Measurements from ENCODE around the gene CDH11. TPM values are rescaled to one million over a fixed set of nuclear protein-coding genes. Genes with fewer than 3 reads are reported as not detected.

CDH11 gene
- total and polyA plus RNA-seq, 2 donors (not counting 1 experiment from before 2014, with no cell fraction given): not detected

DNA sequence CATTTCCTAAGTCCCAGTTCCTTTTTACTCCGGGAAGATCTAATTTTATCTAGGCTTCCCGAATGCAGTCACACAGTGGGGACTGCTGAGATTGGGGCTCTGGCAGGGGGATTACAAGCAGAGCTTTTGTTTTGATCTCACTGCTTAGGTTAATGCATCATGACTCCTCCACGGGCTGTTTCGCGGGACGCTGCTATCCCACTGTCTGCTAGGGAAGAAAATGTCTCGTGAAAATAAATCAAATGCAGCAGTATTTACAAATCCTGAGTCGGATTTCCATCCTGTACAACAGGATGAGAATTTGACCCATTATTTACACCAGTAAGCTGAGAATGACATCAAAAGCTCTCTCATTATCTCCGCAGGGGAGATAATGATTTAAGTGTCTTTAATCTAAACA, 83.8 kb downstream of the CDH11 start:
- Histone ChIP-seq H3K4me2 (replicated peaks; ENCODE audit: low read depth, low read length, poor library complexity, severe bottlenecking) (no peak overlapping the region), H3K4me3 (ENCODE audit: control extremely low read depth in 1 of 5, extremely low read depth in 1 of 5, insufficient read depth in 1 of 5, low read depth in 2 of 5, low read length in 4 of 5) (no peak overlapping the region), H2AFZ (ENCODE audit: insufficient read depth, low read depth, low read length, poor library complexity, severe bottlenecking) (no peak overlapping the region), H3K9ac (ENCODE audit: low read length) (no peak overlapping the region), H3K79me2 (ENCODE audit: control insufficient read depth, insufficient read depth, low read length) (no peaks in the 10 kb centered on the region), H3K4me1 (ENCODE audit: control insufficient read depth in 2 of 2, insufficient read depth in 2 of 2, low read length in 2 of 2) (no peaks in the 10 kb centered on the region), H3K36me3 (replicated peaks in 1 of 2; ENCODE audit: control extremely low read depth in 1 of 2, control insufficient read depth in 1 of 2, extremely low read depth in 1 of 2, insufficient read depth in 2 of 2, low read length in 1 of 2) (no peaks in the 10 kb centered on the region), H3K27me3 (replicated peaks in 1 of 4; ENCODE audit: control extremely low read depth in 1 of 4, control insufficient read depth in 3 of 4, insufficient read depth in 4 of 4, low read length in 3 of 4) (no peaks in the 10 kb centered on the region), H3K9me3 (ENCODE audit: control extremely low read depth in 1 of 3, control insufficient read depth in 2 of 3, insufficient read depth in 1 of 3, low read length in 2 of 3) (peaks cover 0 to 8% (median 0%) of the 10 kb centered on the region in 3 donors), H4K20me1 (ENCODE audit: control insufficient read depth, insufficient read depth, low read length, poor library complexity, severe bottlenecking) (no peaks in the 10 kb centered on the region), H3K27ac (ENCODE audit: low read length in 2 of 2) (no peak overlapping the region)
- WGBS (ENCODE audit: insufficient coverage): no CpG with 5 or more reads among the region's 9 CpGs
- H3K4me3 Mint-ChIP-seq: no peak overlapping the region
- CTCF ChIA-PET: no interaction called here
- no peak for DNase-seq
- no peaks in the 10 kb centered on the region for H3K27me3 Mint-ChIP-seq
- POLR2A ChIA-PET: no interaction called here
- ATAC-seq (ENCODE audit: low read depth): no peak
- intact Hi-C loops (cut with micrococcal nuclease): no loop called here
- no peak overlapping the region for H3K27ac Mint-ChIP-seq
- TF ChIP-seq, protein P1, sequence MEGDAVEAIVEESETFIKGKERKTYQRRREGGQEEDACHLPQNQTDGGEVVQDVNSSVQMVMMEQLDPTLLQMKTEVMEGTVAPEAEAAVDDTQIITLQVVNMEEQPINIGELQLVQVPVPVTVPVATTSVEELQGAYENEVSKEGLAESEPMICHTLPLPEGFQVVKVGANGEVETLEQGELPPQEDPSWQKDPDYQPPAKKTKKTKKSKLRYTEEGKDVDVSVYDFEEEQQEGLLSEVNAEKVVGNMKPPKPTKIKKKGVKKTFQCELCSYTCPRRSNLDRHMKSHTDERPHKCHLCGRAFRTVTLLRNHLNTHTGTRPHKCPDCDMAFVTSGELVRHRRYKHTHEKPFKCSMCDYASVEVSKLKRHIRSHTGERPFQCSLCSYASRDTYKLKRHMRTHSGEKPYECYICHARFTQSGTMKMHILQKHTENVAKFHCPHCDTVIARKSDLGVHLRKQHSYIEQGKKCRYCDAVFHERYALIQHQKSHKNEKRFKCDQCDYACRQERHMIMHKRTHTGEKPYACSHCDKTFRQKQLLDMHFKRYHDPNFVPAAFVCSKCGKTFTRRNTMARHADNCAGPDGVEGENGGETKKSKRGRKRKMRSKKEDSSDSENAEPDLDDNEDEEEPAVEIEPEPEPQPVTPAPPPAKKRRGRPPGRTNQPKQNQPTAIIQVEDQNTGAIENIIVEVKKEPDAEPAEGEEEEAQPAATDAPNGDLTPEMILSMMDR (IDR thresholded peaks at IDR 0.05): no peak
- TF ChIP-seq EZH2 (IDR thresholded peaks at IDR 0.05; ENCODE audit: borderline replicate concordance, insufficient read depth, low read depth, low read length, poor library complexity, severe bottlenecking): no peak
- H3K4me1 Mint-ChIP-seq: no peaks in the 10 kb centered on the region
- peaks cover 2% of the 10 kb centered on the region for H3K9me3 Mint-ChIP-seq (ENCODE audit: insufficient read depth)

DNA sequence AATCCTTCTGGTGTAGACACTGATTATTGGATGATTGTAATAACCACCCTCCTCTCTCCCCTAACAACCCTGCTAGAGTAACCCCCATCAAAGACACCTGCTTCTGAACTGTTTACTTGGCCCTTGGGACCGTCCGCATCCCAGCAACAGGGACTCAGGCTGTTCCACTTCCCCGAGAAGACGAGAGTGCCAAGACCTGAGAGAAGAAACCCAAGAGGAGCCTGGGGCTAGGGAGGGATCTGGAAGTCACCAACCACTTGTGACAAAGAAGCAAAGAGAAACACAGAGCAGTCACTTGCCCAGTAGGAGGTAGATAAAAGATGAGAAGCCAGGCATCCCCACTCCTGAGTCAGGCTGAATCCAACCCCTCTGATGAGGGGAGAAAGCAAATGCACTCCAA, 84.3 kb downstream of the CDH11 start:
- peaks cover 2% of the 10 kb centered on the region for H3K9me3 Mint-ChIP-seq (ENCODE audit: insufficient read depth)
- no peaks in the 10 kb centered on the region for H3K36me3 ChIP-seq (replicated peaks in 1 of 2; ENCODE audit: control extremely low read depth in 1 of 2, control insufficient read depth in 1 of 2, extremely low read depth in 1 of 2, insufficient read depth in 2 of 2, low read length in 1 of 2)
- H3K9me3 ChIP-seq (ENCODE audit: control extremely low read depth in 1 of 3, control insufficient read depth in 2 of 3, insufficient read depth in 1 of 3, low read length in 2 of 3): peaks cover 0 to 8% (median 0%) of the 10 kb centered on the region in 3 donors
- no peak for DNase-seq
- H3K9ac ChIP-seq (ENCODE audit: low read length): no peak overlapping the region
- no peak overlapping the region for H3K4me3 ChIP-seq (ENCODE audit: control extremely low read depth in 1 of 5, extremely low read depth in 1 of 5, insufficient read depth in 1 of 5, low read depth in 2 of 5, low read length in 4 of 5)
- 83% methylated on average over 4 of the region's 4 CpGs for WGBS (ENCODE audit: insufficient coverage)
- no peaks in the 10 kb centered on the region for H3K4me1 ChIP-seq (ENCODE audit: control insufficient read depth in 2 of 2, insufficient read depth in 2 of 2, low read length in 2 of 2)
- TF ChIP-seq EZH2 (IDR thresholded peaks at IDR 0.05; ENCODE audit: borderline replicate concordance, insufficient read depth, low read depth, low read length, poor library complexity, severe bottlenecking): no peak
- TF ChIP-seq, protein P1 (IDR thresholded peaks at IDR 0.05): no peak
- no peak overlapping the region for H3K4me3 Mint-ChIP-seq
- H3K79me2 ChIP-seq (ENCODE audit: control insufficient read depth, insufficient read depth, low read length): no peaks in the 10 kb centered on the region
- H3K4me2 ChIP-seq (replicated peaks; ENCODE audit: low read depth, low read length, poor library complexity, severe bottlenecking): no peak overlapping the region
- H3K4me1 Mint-ChIP-seq: no peaks in the 10 kb centered on the region
- ChIA-PET POLR2A (no interaction called here), CTCF (no interaction called here)
- H3K27me3 Mint-ChIP-seq: no peaks in the 10 kb centered on the region
- no peak overlapping the region for H3K27ac ChIP-seq (ENCODE audit: low read length in 2 of 2)
- H4K20me1 ChIP-seq (ENCODE audit: control insufficient read depth, insufficient read depth, low read length, poor library complexity, severe bottlenecking): no peaks in the 10 kb centered on the region
- no peaks in the 10 kb centered on the region for H3K27me3 ChIP-seq (replicated peaks in 1 of 4; ENCODE audit: control extremely low read depth in 1 of 4, control insufficient read depth in 3 of 4, insufficient read depth in 4 of 4, low read length in 3 of 4)
- no peak overlapping the region for H2AFZ ChIP-seq (ENCODE audit: insufficient read depth, low read depth, low read length, poor library complexity, severe bottlenecking)
- ATAC-seq (ENCODE audit: low read depth): no peak
- no peak overlapping the region for H3K27ac Mint-ChIP-seq
- intact Hi-C loops (cut with micrococcal nuclease): no loop called here

Data from B cell (primary cell).